Measurements from ENCODE around the gene COL17A1.

DNA sequence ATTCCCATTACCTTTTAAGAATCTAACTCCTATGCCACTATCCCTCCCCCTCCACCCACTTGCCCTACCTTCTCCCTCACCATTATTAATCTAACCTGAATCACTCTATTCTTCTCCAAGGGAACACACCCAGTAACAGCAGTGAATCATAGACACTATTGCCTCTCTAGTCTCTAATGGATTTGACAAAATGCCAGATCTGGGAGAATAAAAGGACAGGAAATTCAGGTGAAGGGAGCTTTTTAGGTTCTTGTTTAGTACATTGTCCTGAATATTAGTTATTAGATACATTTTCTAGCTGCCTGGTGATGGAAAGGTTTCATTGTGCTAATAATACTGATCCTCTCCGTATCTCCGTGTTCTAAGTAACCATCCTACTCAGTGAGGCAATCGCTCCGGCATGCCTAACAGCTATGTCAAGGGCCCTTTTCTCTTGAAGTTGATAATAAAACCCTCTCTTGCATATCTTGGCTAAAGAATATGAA is 32.2 kb upstream of the COL17A1 start:
- TF ChIP-seq, protein P1, sequence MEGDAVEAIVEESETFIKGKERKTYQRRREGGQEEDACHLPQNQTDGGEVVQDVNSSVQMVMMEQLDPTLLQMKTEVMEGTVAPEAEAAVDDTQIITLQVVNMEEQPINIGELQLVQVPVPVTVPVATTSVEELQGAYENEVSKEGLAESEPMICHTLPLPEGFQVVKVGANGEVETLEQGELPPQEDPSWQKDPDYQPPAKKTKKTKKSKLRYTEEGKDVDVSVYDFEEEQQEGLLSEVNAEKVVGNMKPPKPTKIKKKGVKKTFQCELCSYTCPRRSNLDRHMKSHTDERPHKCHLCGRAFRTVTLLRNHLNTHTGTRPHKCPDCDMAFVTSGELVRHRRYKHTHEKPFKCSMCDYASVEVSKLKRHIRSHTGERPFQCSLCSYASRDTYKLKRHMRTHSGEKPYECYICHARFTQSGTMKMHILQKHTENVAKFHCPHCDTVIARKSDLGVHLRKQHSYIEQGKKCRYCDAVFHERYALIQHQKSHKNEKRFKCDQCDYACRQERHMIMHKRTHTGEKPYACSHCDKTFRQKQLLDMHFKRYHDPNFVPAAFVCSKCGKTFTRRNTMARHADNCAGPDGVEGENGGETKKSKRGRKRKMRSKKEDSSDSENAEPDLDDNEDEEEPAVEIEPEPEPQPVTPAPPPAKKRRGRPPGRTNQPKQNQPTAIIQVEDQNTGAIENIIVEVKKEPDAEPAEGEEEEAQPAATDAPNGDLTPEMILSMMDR (IDR thresholded peaks at IDR 0.05 in 4 of 5, conservative IDR thresholded peaks at IDR 0.05 in 1 of 5) = no peak
- TF ChIP-seq POLR2A (IDR thresholded peaks at IDR 0.05) = no peak
